ENCODE data around the gene NKD1. TPM values are rescaled to one million over a fixed set of nuclear protein-coding genes. Genes with fewer than 3 reads are reported as not detected.

NKD1 gene
- total and polyA plus RNA-seq, 8 donors, result 0.44 to 284 (median 2.1) TPM

DNA sequence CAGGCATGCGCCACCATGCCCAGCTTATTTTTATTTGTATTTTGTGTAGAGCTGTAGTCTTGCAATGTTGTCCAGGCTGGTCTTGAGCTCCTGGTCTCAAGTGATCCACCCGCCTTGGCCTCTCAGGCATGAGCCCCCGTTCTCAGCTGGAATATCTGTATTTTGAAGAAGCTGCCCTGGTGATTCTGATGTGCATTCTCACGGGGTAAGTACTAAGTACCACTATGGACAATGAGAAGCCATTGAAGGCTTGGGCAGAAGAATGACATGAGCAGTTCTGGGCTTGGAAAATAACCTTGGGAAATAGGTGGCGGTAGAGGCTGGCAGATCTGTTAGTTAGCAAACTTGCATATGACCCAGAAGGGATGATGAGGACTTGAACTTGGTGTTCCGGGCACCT lies 15.6 kb upstream of the NKD1 start:
- Histone ChIP-seq H3K4me3 (no peak overlapping the region), H3K27ac (no peak overlapping the region), H3K27me3 (no peaks in the 10 kb centered on the region), H3K4me1 (no peaks in the 10 kb centered on the region), H3K36me3 (no peaks in the 10 kb centered on the region), H3K9me3 (peaks cover 0 to 16% (median 13%) of the 10 kb centered on the region in 4 donors)
- no peak for TF ChIP-seq POLR2A (IDR thresholded peaks at IDR 0.05)
- TF ChIP-seq EP300 (IDR thresholded peaks at IDR 0.05), result no peak
- no peak for TF ChIP-seq POLR2AphosphoS5 (IDR thresholded peaks at IDR 0.05)
- TF ChIP-seq, protein P1, sequence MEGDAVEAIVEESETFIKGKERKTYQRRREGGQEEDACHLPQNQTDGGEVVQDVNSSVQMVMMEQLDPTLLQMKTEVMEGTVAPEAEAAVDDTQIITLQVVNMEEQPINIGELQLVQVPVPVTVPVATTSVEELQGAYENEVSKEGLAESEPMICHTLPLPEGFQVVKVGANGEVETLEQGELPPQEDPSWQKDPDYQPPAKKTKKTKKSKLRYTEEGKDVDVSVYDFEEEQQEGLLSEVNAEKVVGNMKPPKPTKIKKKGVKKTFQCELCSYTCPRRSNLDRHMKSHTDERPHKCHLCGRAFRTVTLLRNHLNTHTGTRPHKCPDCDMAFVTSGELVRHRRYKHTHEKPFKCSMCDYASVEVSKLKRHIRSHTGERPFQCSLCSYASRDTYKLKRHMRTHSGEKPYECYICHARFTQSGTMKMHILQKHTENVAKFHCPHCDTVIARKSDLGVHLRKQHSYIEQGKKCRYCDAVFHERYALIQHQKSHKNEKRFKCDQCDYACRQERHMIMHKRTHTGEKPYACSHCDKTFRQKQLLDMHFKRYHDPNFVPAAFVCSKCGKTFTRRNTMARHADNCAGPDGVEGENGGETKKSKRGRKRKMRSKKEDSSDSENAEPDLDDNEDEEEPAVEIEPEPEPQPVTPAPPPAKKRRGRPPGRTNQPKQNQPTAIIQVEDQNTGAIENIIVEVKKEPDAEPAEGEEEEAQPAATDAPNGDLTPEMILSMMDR (IDR thresholded peaks at IDR 0.05), result no peak
- no peak for DNase-seq
- intact Hi-C loops (cut with DNase I; ENCODE audit: low total_unique reads), result no loop called here
- WGBS, 5 donors, result 91 to 95% (median 93%) methylated on average over 6 of the region's 6 CpGs

DNA sequence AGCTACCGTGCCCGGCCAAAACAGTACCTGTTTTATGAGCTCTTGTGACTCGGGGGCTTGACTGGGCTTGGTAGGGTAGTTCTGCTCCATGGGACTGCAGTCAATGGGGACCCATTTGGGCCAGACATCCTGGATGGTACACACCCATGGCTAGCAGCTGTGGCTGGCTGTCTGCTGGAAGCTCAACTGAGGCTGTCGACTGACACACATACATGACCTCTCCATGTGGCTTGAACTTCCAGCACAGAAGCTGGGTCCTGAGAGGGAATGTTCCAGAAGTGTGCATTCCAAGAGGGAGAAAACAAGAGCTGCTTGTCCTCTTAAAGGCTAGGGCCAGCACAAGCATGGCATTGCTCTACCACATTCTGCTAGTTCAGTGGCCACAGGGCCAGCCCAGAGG lies 14.9 kb upstream of the NKD1 start:
- H3K36me3 ChIP-seq, result no peaks in the 10 kb centered on the region
- H3K27ac ChIP-seq, result no peak overlapping the region
- peaks cover 0 to 16% (median 13%) of the 10 kb centered on the region in 4 donors for H3K9me3 ChIP-seq
- H3K4me3 ChIP-seq, result no peak overlapping the region
- no peaks in the 10 kb centered on the region for H3K4me1 ChIP-seq
- 87 to 100% (median 88%) methylated on average over 4 of the region's 4 CpGs for WGBS, 5 donors
- no peak for DNase-seq
- intact Hi-C loops (cut with DNase I; ENCODE audit: low total_unique reads), result no loop called here
- H3K27me3 ChIP-seq, result no peaks in the 10 kb centered on the region
- TF ChIP-seq, protein P1 (IDR thresholded peaks at IDR 0.05), result no peak
- TF ChIP-seq EP300 (IDR thresholded peaks at IDR 0.05) (no peak), POLR2A (IDR thresholded peaks at IDR 0.05) (no peak), POLR2AphosphoS5 (IDR thresholded peaks at IDR 0.05) (no peak)

DNA sequence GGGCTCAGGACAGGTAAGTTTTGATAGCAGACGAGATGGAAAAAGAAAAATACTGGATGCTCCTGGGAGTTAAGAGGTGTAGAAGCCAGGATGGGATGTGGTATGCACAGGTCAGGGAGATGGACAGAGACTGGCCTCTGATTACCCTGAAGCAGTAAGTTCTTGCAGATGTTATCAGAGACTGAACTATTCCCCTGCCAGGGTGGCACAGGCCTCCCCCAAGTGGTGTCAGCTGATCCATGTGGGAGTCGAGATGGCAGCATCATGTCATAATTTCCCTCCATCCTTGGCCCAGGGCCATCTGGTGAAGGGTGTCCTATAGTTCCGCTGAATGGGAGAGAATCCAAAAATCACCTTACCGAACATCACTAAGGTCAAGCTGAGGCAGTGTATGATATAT lies 14.1 kb upstream of the NKD1 start:
- WGBS, 5 donors, result 79 to 87% (median 80%) methylated on average over 4 of the region's 4 CpGs
- no peak for DNase-seq
- Histone ChIP-seq H3K27me3 (no peaks in the 10 kb centered on the region), H3K27ac (no peak overlapping the region), H3K4me3 (no peak overlapping the region), H3K4me1 (no peaks in the 10 kb centered on the region), H3K9me3 (peaks cover 0 to 12% (median 9%) of the 10 kb centered on the region in 4 donors), H3K36me3 (no peaks in the 10 kb centered on the region)
- intact Hi-C loops (cut with DNase I; ENCODE audit: low total_unique reads), result no loop called here
- TF ChIP-seq POLR2A (IDR thresholded peaks at IDR 0.05), result no peak
- TF ChIP-seq, protein P1 (IDR thresholded peaks at IDR 0.05), result no peak
- no peak for TF ChIP-seq EP300 (IDR thresholded peaks at IDR 0.05)
- no peak for TF ChIP-seq POLR2AphosphoS5 (IDR thresholded peaks at IDR 0.05)

DNA sequence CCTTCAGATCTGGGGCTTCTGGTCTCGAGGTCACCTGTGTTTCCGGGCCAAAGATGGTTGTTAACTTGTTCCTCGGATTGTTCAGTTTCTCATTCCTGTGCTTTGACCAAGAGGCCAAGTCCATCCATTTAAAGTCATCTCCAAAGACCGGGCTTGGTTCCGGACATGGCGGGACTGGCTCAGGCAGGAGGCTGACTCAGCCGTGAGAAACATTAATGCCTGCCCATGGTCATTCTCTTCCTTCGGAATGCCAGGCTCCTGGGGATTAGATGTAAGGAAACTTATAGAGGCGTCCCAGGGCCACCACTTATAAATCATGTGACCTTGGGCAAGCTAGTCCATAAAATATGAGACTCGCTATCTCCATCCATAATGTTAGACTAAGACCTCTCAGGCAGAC lies 13.6 kb upstream of the NKD1 start:
- Histone ChIP-seq H3K9me3 (peaks cover 0 to 8% (median 5%) of the 10 kb centered on the region in 4 donors), H3K27ac (no peak overlapping the region), H3K4me1 (no peaks in the 10 kb centered on the region), H3K36me3 (no peaks in the 10 kb centered on the region), H3K4me3 (no peak overlapping the region), H3K27me3 (no peaks in the 10 kb centered on the region)
- WGBS, 5 donors, result 88 to 93% (median 90%) methylated on average over 10 of the region's 10 CpGs
- no peak for TF ChIP-seq EP300 (IDR thresholded peaks at IDR 0.05)
- intact Hi-C loops (cut with DNase I; ENCODE audit: low total_unique reads), result no loop called here
- DNase-seq, result no peak

DNA sequence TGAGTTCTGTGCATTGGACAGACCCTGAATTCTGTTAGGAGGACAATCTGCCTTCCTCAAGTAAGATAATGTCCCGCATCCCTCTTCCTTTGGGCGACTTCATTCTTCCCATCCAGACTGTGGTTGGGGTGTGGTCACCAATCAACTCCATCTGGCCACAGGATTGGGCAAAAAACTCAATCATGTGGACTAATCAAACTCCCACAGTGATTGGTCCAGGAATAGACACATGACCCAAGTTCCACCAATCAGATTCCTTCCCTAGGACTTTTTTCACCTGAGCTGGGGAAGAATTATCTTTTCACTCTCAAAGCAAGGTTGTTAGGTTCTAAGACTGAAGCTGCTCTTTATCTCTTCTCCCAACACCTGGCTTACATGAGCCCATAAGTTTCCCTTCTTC lies 13.2 kb upstream of the NKD1 start:
- Histone ChIP-seq H3K27ac (no peak overlapping the region), H3K4me1 (no peaks in the 10 kb centered on the region), H3K36me3 (no peaks in the 10 kb centered on the region), H3K4me3 (no peak overlapping the region), H3K9me3 (peaks cover 0 to 6% (median 2%) of the 10 kb centered on the region in 4 donors), H3K27me3 (no peaks in the 10 kb centered on the region)
- TF ChIP-seq, protein P1 (IDR thresholded peaks at IDR 0.05), result no peak
- TF ChIP-seq EP300 (IDR thresholded peaks at IDR 0.05), result no peak
- TF ChIP-seq POLR2A (IDR thresholded peaks at IDR 0.05), result no peak
- TF ChIP-seq POLR2AphosphoS5 (IDR thresholded peaks at IDR 0.05), result no peak
- DNase-seq, result no peak
- intact Hi-C loops (cut with DNase I; ENCODE audit: low total_unique reads), result no loop called here
- 94 to 100% (median 95%) methylated on average over 2 of the region's 2 CpGs for WGBS, 5 donors

All from stomach (tissue), 9 donors.